Esophagus muscularis mucosa (tissue), 4 donors: ENCODE measurements around the gene OMA1.

ENCODE experiments used
- EP300 ChIP-seq: sonication (generic); formaldehyde crosslinking; IDR thresholded peaks from one replicate; pipeline ENCODE4 v1.6.1; 2017; ENCODE audit warnings: antibody characterized with exemption
- POLR2A ChIP-seq: fragments of 450-650 bp; IDR thresholded peaks from one replicate; pipeline ENCODE4 v1.6.1; 2017; ENCODE audit warnings: antibody characterized with exemption, moderate library complexity, mild to moderate bottlenecking, low read depth
- TF ChIP-seq, protein P1 (sequence below), 3 experiments: fragments of 200-600 bp in 2 of 3; fragments of 450-650 bp in 1 of 3; sonication (generic) in 2 of 3; IDR thresholded peaks; one replicate each; pipeline ENCODE4 v1.5.1; 2017 to 2019; ENCODE audit warnings: antibody characterized with exemption in 3 of 3, mild to moderate bottlenecking in 2 of 3, moderate library complexity in 1 of 3

DNA sequence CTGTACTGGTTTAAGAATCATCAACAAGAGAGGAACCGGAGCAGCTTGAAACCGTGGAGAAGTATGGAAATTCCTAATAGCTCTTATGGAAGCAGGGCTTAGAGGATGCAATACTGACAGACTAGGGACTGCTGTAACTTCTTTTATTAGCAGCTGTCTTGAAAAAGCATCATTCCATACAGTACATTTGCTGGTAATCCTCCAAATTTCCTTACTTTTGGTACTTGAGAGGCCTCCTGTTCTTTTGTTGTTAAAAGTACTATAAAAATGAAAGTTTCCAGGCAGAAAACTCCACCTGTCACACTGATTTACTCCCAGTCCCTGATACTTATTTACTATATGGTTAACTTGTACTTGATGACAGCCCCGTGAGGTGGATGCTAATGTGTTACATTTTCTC is 7.7 kb downstream of the OMA1 start:
- TF ChIP-seq, protein P1, sequence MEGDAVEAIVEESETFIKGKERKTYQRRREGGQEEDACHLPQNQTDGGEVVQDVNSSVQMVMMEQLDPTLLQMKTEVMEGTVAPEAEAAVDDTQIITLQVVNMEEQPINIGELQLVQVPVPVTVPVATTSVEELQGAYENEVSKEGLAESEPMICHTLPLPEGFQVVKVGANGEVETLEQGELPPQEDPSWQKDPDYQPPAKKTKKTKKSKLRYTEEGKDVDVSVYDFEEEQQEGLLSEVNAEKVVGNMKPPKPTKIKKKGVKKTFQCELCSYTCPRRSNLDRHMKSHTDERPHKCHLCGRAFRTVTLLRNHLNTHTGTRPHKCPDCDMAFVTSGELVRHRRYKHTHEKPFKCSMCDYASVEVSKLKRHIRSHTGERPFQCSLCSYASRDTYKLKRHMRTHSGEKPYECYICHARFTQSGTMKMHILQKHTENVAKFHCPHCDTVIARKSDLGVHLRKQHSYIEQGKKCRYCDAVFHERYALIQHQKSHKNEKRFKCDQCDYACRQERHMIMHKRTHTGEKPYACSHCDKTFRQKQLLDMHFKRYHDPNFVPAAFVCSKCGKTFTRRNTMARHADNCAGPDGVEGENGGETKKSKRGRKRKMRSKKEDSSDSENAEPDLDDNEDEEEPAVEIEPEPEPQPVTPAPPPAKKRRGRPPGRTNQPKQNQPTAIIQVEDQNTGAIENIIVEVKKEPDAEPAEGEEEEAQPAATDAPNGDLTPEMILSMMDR (IDR thresholded peaks at IDR 0.05), result no peak
- TF ChIP-seq POLR2A (no peak), EP300 (no peak)
